ENCODE measurements around the gene CARD19.

- TF ChIP-seq CTCF (conservative IDR thresholded peaks at IDR 0.05) (no peak), EZH2 (IDR thresholded peaks at IDR 0.05; ENCODE audit: low read depth) (no peak)
Measured at GRCh38 chr9:93111371-93112115, 15.5 kb downstream of the CARD19 start.
